Mesendoderm (in vitro differentiated cells): ENCODE data around the gene NUP62.

Experiments used
- DNase-seq: peaks from one replicate; pipeline ENCODE4 v3.0.0; 2013
- H2AK5ac ChIP-seq: 2 replicates; pipeline ENCODE4 v1.6.1; 2013; ENCODE audit warnings: low read length, inconsistent platforms
- H2BK120ac ChIP-seq: 2 replicates; pipeline ENCODE4 v1.6.1; 2013; ENCODE audit warnings: low read depth, mild to moderate bottlenecking, low read length, moderate library complexity, mixed read lengths
- H2BK15ac ChIP-seq: replicated peaks from 2 replicates; pipeline ENCODE4 v1.6.1; 2013; ENCODE audit warnings: low read depth, mild to moderate bottlenecking, moderate library complexity
- H2BK5ac ChIP-seq: 2 replicates; pipeline ENCODE4 v1.6.1; 2013; ENCODE audit warnings: low read length, inconsistent platforms
- H3K18ac ChIP-seq: 2 replicates; pipeline ENCODE4 v1.6.1; 2013; ENCODE audit warnings: mild to moderate bottlenecking, low read length, mixed read lengths
- H3K23ac ChIP-seq: one replicate; pipeline ENCODE4 v1.6.1; 2013; ENCODE audit warnings: low read length
- H3K27ac ChIP-seq: 2 replicates; pipeline ENCODE4 v1.5.1; 2013; ENCODE audit warnings: low read depth, mild to moderate bottlenecking, inconsistent platforms, low read length, moderate library complexity
- H3K27me3 ChIP-seq: 2 replicates; pipeline ENCODE4 v1.6.1; 2013; ENCODE audit warnings: low read length, control low read depth, mild to moderate bottlenecking, inconsistent platforms; ENCODE audit not compliant: insufficient read depth, poor library complexity
- H3K36me3 ChIP-seq: 2 replicates; pipeline ENCODE4 v1.6.1; 2013; ENCODE audit warnings: low read length, inconsistent platforms; ENCODE audit not compliant: control insufficient read depth, insufficient read depth
- H3K4ac ChIP-seq: one replicate; pipeline ENCODE4 v1.6.1; 2013; ENCODE audit warnings: low read depth, mild to moderate bottlenecking, low read length, moderate library complexity
- H3K4me1 ChIP-seq: 2 replicates; pipeline ENCODE4 v1.6.1; 2013; ENCODE audit warnings: low read depth, low read length, inconsistent platforms; ENCODE audit not compliant: control insufficient read depth
- H3K4me2 ChIP-seq: 2 replicates; pipeline ENCODE4 v1.6.1; 2013; ENCODE audit warnings: low read length
- H3K4me3 ChIP-seq: 2 replicates; pipeline ENCODE4 v1.5.1; 2013; ENCODE audit warnings: mild to moderate bottlenecking, low read length
- H3K56ac ChIP-seq: one replicate; pipeline ENCODE4 v1.6.1; 2013; ENCODE audit warnings: low read length
- H3K79me1 ChIP-seq: 2 replicates; pipeline ENCODE4 v1.6.1; 2013; ENCODE audit warnings: low read length, inconsistent platforms
- H3K79me2 ChIP-seq: 2 replicates; pipeline ENCODE4 v1.6.1; 2013; ENCODE audit warnings: mild to moderate bottlenecking, low read length; ENCODE audit not compliant: control insufficient read depth, insufficient read depth
- H3K9ac ChIP-seq: 2 replicates; pipeline ENCODE4 v1.6.1; 2013; ENCODE audit warnings: low read length, inconsistent platforms
- H4K5ac ChIP-seq: one replicate; pipeline ENCODE4 v1.6.1; 2013; ENCODE audit warnings: low read length
- H4K8ac ChIP-seq: one replicate; pipeline ENCODE4 v1.6.1; 2013; ENCODE audit warnings: low read depth, mild to moderate bottlenecking, control low read depth, low read length, moderate library complexity
- WGBS: extraction: QIAGEN DNeasy Blood & Tissue Kit; methylation state at CpG from one replicate; pipeline ENCODE4 v1.1.7; 2013; ENCODE audit warnings: low lambda C conversion rate, missing lambda C conversion rate; ENCODE audit not compliant: insufficient coverage; ENCODE audit errors: extremely low coverage; 5-methylcytosine and 5-hydroxymethylcytosine counted together

NUP62 gene

DNA sequence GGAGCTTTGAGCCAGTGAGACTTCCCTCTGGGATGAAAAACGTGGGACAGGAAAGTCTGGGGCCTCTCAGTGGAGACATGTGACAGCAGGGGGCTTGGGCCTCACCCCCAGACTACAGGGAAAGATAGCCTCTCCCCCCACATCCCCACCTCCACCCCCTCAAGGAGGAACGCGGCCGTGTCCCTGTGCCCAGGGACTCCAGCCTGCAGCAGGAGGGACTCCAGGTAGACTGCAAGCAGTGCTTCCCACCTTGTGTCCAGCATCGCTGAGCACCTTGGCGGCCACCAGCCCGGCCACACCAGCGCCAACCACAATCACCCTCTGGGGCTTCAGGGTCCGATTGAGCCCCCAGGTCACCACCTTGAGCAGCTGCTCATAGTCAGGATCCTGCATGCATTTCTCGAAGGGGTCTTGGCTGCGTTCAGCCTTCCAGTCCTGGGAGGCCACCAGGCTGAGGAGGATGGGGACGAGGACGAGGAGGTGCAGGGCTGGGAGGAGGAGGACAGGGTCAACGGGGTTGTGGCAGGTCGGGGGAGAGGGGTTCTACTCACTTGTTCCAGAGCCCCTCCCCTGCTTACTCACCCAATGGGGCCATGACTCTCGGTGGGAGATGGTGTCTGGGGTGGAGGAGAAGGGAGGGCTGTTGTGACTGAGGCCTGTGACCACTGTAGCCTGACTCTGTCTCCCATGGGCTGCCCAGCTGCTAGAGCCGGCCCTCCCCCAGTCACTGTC is 33.6 kb downstream of the NUP62 start:
- Histone ChIP-seq H3K79me2 (no peaks in the 10 kb centered on the region), H3K23ac (no peak overlapping the region), H3K79me1 (no peaks in the 10 kb centered on the region), H3K36me3 (no peaks in the 10 kb centered on the region), H2AK5ac (no peak overlapping the region), H2BK120ac (no peak overlapping the region), H3K56ac (no peak overlapping the region), H3K18ac (no peak overlapping the region), H3K9ac (no peak overlapping the region), H2BK5ac (no peak overlapping the region), H3K4me1 (no peaks in the 10 kb centered on the region), H3K27ac (no peak overlapping the region), H3K4ac (no peak overlapping the region), H4K8ac (no peak overlapping the region), H3K4me3 (no peak overlapping the region), H2BK15ac (no peak overlapping the region), H4K5ac (no peak overlapping the region), H3K4me2 (no peak overlapping the region), H3K27me3 (no peaks in the 10 kb centered on the region)
- no peak for DNase-seq
- WGBS: no CpG with 5 or more reads among the region's 17 CpGs

DNA sequence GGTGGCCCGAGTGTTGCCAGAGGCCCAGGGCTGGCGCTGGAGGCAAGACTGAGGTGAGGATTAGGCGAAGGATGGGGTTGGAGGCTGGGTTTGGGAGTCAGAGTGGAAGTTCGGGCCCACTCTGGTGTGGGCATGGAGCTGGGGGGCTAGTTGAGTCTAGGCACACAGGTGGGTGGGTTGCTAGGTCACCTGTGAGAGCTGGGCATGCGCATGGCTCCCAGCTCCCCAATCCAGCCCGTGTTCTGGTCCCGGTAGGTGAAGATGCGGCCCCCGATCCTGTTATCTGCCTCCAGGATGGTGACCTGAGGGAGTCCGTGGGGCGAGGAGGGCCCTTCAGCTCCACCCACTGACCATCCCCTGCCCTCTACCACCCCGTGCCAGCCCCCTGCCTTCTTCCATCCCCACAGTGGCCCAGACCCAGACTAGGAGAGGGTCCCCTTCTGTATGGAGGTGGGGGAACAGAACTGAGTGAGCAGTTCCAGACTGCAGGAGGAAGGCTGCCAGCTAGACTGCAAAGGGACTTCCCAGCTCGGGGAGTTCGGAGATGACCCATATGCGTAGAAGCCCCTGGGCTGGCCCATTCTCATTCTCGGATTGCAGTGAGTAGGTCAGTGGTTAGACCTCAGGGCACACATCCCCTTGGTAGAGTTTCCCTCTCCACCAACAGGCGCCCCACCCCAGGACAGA is 34.3 kb downstream of the NUP62 start:
- Histone ChIP-seq H3K23ac (no peak overlapping the region), H4K8ac (no peak overlapping the region), H3K79me1 (no peaks in the 10 kb centered on the region), H2AK5ac (no peak overlapping the region), H4K5ac (no peak overlapping the region), H2BK15ac (no peak overlapping the region), H3K4me2 (no peak overlapping the region), H3K27ac (no peak overlapping the region), H3K18ac (no peak overlapping the region), H3K56ac (no peak overlapping the region), H3K4me1 (no peaks in the 10 kb centered on the region), H3K27me3 (no peaks in the 10 kb centered on the region), H2BK120ac (no peak overlapping the region), H3K4ac (no peak overlapping the region), H2BK5ac (no peak overlapping the region), H3K79me2 (no peaks in the 10 kb centered on the region), H3K4me3 (no peak overlapping the region), H3K9ac (no peak overlapping the region), H3K36me3 (no peaks in the 10 kb centered on the region)
- WGBS: no CpG with 5 or more reads among the region's 17 CpGs
- DNase-seq: no peak

DNA sequence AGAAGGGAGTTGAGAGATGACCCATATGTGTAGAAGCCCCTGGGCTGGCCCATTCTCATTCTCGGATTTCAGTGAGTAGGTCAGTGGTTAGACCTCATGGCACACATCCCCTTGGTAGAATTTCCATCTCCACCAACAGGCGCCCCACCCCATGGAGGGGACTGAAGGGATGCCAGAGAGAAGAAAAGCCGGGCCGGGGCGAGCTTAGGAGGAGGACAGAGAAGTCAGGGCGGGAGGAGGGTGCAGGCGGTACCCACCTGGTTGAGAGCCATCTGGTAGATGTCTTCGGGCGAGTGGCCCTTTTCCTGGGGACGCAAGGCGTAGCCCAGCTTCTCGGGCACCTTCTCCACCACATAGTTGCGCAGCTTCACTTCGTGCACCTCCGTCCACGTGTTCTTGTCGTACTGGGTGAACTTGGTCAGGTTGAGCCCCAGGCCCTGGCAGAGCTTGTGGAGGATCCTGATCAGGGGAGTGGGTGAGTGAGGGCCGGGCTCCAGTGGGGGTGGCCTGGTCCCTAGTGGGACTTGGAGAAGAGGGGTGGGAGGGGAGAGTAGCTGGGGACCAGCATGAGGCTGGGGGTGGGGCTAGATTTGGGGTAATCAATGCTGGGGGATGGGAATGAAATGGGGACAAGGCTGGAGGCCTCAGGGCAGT is 35.2 kb downstream of the NUP62 start:
- H3K56ac ChIP-seq: no peak overlapping the region
- H3K27me3 ChIP-seq: no peaks in the 10 kb centered on the region
- no peak for DNase-seq
- no peak overlapping the region for H3K18ac ChIP-seq
- H4K8ac ChIP-seq: no peak overlapping the region
- no peak overlapping the region for H3K4me2 ChIP-seq
- no peak overlapping the region for H3K4ac ChIP-seq
- no peak overlapping the region for H3K23ac ChIP-seq
- H2AK5ac ChIP-seq: no peak overlapping the region
- no peak overlapping the region for H3K4me3 ChIP-seq
- H3K79me2 ChIP-seq: no peaks in the 10 kb centered on the region
- H3K27ac ChIP-seq: no peak overlapping the region
- H4K5ac ChIP-seq: no peak overlapping the region
- no peak overlapping the region for H2BK15ac ChIP-seq
- H3K9ac ChIP-seq: no peak overlapping the region
- no peak overlapping the region for H2BK120ac ChIP-seq
- no peak overlapping the region for H2BK5ac ChIP-seq
- H3K79me1 ChIP-seq: no peaks in the 10 kb centered on the region
- H3K4me1 ChIP-seq: no peaks in the 10 kb centered on the region
- H3K36me3 ChIP-seq: no peaks in the 10 kb centered on the region
- no CpG with 5 or more reads among the region's 18 CpGs for WGBS

DNA sequence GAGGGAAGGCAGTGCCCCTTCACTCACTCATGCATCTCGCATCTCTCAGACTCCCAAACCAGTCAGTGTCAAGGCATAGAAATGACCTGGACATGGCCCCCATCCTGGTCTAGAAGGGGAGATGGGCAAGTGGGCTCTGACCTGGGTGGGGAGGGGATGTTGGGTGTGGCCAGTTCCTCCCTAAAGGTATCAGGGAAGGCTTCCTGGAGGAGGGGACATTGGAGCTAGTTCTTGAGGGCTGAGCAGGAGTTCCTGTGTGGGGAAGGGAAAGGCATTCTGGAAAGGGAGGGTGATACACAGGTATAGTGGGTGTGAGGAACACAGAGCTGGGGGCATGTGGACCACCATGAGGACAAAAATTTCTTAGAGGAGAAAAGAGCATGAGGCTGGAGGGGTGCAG is 36.6 kb downstream of the NUP62 start:
- no CpG with 5 or more reads among the region's 1 CpG for WGBS
- H2AK5ac ChIP-seq: no peak overlapping the region
- no peaks in the 10 kb centered on the region for H3K4me1 ChIP-seq
- no peak overlapping the region for H2BK120ac ChIP-seq
- H3K27me3 ChIP-seq: no peaks in the 10 kb centered on the region
- H2BK15ac ChIP-seq: no peak overlapping the region
- no peaks in the 10 kb centered on the region for H3K79me1 ChIP-seq
- H3K23ac ChIP-seq: no peak overlapping the region
- H3K18ac ChIP-seq: no peak overlapping the region
- H3K4ac ChIP-seq: no peak overlapping the region
- DNase-seq: no peak
- H3K79me2 ChIP-seq: no peaks in the 10 kb centered on the region
- H4K8ac ChIP-seq: no peak overlapping the region
- no peak overlapping the region for H3K4me3 ChIP-seq
- H4K5ac ChIP-seq: no peak overlapping the region
- no peak overlapping the region for H3K9ac ChIP-seq
- H3K36me3 ChIP-seq: no peaks in the 10 kb centered on the region
- no peak overlapping the region for H3K56ac ChIP-seq
- H3K27ac ChIP-seq: no peak overlapping the region
- no peak overlapping the region for H2BK5ac ChIP-seq
- no peak overlapping the region for H3K4me2 ChIP-seq

DNA sequence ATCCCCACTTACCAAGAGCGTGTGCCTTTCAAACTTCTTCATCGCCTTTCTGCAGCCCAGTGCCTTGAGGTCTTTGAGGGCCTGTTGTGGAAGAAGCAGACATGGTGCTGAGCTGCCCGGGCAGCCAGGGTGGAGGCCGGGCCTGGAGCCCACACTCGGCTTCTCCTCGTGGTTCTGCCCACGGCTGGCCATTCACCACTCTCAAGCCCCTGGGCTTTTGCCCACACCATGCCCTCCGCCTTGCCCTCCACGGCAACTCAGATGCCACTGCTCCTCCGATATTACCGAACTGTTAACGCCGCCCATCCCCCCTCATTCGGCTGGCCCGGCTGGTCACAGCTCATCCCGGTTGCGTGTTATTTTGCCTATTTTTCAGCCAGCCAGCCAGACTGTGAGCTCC is 37.9 kb downstream of the NUP62 start:
- no peak overlapping the region for H3K9ac ChIP-seq
- no peaks in the 10 kb centered on the region for H3K79me1 ChIP-seq
- no peak overlapping the region for H3K4me2 ChIP-seq
- H2BK15ac ChIP-seq: no peak overlapping the region
- no peak overlapping the region for H3K23ac ChIP-seq
- no peaks in the 10 kb centered on the region for H3K79me2 ChIP-seq
- no CpG with 5 or more reads among the region's 17 CpGs for WGBS
- H3K56ac ChIP-seq: no peak overlapping the region
- no peak overlapping the region for H3K27ac ChIP-seq
- no peaks in the 10 kb centered on the region for H3K36me3 ChIP-seq
- H3K4me3 ChIP-seq: no peak overlapping the region
- no peak overlapping the region for H2AK5ac ChIP-seq
- H4K8ac ChIP-seq: no peak overlapping the region
- H3K4ac ChIP-seq: no peak overlapping the region
- H3K18ac ChIP-seq: no peak overlapping the region
- no peaks in the 10 kb centered on the region for H3K4me1 ChIP-seq
- no peak for DNase-seq
- H3K27me3 ChIP-seq: no peaks in the 10 kb centered on the region
- no peak overlapping the region for H2BK5ac ChIP-seq
- no peak overlapping the region for H2BK120ac ChIP-seq
- no peak overlapping the region for H4K5ac ChIP-seq
